BJ (cell line): ENCODE measurements around the gene MDK. TPM values are rescaled to one million over a fixed set of nuclear protein-coding genes. Genes with fewer than 3 reads are reported as not detected.

Experiments
- CTCF ChIA-PET: fragments of 350-600 bp; formaldehyde crosslinking; extraction: SDS; loops from one replicate; lab custom pipeline; 2021; ENCODE audit warnings: antibody characterized with exemption, inconsistent platforms; lab: Yijun Ruan, JAX
- POLR2A ChIA-PET: fragments of 300-600 bp; sonication (Branson Sonifier 250); formaldehyde crosslinking; extraction: SDS; loops from one replicate; lab custom pipeline; 2021; ENCODE audit warnings: antibody characterized with exemption; lab: Charles Lee
- DNase-seq: peaks from one replicate; pipeline ENCODE4 v3.0.0-alpha.2; 2011; ENCODE audit warnings: low read depth
- H3K27me3 ChIP-seq: 2 replicates; pipeline ENCODE4 v1.6.0; 2011; ENCODE audit warnings: low read length; ENCODE audit not compliant: control insufficient read depth, insufficient read depth
- H3K36me3 ChIP-seq: 2 replicates; pipeline ENCODE4 v1.5.1; 2011; ENCODE audit warnings: low read length; ENCODE audit not compliant: control insufficient read depth, insufficient read depth
- H3K4me3 ChIP-seq: 2 replicates; pipeline ENCODE4 v1.5.1; 2011; ENCODE audit warnings: low read depth, mild to moderate bottlenecking, control low read depth, low read length
- polyA plus RNA-seq: library from polyadenylated mRNA; depleted of rRNA; stranded (reverse); fragments of >200 nt; gene quantifications from 2 replicates; pipeline ENCODE4 v1.2.3, GENCODE V29; 2011
- TF ChIP-seq, protein P1 (sequence below): IDR thresholded peaks from 2 replicates; pipeline ENCODE4 v1.5.1; 2011; ENCODE audit warnings: low read depth, mild to moderate bottlenecking, control low read depth, inconsistent platforms, low read length, moderate library complexity; ENCODE audit not compliant: insufficient read depth

The MDK gene
- polyA plus RNA-seq, 1 experiment, result 91.9 TPM

DNA sequence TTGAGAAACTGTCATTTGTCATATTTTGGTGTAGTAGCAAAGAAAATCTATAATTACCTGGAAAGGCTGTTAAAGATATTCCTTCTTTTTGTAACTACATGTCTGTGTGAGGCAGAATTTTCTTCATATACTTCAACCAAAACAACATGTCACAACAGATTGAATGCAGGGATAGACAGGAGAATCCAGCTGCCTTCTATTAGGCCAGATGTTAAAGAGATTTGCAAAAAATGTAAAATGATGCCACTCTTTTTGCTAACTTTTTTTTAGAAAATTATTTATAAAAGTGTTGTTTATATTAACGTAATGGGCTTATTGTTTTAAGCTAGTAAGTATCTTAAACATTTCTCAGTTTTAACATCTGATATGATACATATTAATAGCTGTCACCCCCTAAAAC lies 21.5 kb upstream of the MDK start:
- ChIA-PET POLR2A (interaction anchor here (0.6 kb wide), 2 partner anchors 66 to 118 kb away, joined by 3 to 4 read pairs; no protein-coding TSS in a partner anchor), CTCF (interaction anchor here (0.6 to 11.2 kb wide), 6 partner anchors 8 to 488 kb away, joined by 3 to 162 read pairs (median 6); partner anchors contain the start of genes ATG13, DGKZ and HARBI1)
- Histone ChIP-seq H3K27me3 (no peaks in the 10 kb centered on the region), H3K4me3 (no peak overlapping the region), H3K36me3 (no peaks in the 10 kb centered on the region; the same call in 1 of the 2 replicates)
- TF ChIP-seq, protein P1, sequence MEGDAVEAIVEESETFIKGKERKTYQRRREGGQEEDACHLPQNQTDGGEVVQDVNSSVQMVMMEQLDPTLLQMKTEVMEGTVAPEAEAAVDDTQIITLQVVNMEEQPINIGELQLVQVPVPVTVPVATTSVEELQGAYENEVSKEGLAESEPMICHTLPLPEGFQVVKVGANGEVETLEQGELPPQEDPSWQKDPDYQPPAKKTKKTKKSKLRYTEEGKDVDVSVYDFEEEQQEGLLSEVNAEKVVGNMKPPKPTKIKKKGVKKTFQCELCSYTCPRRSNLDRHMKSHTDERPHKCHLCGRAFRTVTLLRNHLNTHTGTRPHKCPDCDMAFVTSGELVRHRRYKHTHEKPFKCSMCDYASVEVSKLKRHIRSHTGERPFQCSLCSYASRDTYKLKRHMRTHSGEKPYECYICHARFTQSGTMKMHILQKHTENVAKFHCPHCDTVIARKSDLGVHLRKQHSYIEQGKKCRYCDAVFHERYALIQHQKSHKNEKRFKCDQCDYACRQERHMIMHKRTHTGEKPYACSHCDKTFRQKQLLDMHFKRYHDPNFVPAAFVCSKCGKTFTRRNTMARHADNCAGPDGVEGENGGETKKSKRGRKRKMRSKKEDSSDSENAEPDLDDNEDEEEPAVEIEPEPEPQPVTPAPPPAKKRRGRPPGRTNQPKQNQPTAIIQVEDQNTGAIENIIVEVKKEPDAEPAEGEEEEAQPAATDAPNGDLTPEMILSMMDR, result no peak
- no peak for DNase-seq

DNA sequence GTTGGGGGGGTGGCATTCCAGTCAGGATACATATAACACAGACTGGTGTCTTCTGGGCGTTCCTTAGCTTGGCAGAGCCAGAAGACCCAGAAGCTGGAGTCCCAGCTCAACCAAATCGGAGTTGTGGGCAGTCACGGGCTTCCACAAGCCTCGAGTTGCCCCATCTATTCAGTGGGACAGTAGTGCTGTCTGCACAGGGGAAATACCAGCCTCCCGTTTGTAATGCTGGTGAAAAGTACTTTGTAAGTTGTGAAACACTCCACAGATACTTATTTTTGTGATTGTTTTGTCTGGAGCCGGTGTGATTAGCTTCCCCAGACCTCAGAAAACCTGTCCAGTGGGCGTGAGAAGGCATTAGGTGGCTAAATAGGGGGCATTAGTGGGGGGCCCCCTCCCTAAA lies 20.6 kb upstream of the MDK start:
- POLR2A ChIA-PET, result interaction anchor here (0.6 kb wide), 1 partner anchor 118 kb away, joined by 3 read pairs; no protein-coding TSS in a partner anchor
- no peak for DNase-seq
- CTCF ChIA-PET, result interaction anchor here (0.7 to 11.2 kb wide), 7 partner anchors 9 to 122 kb away, joined by 3 to 162 read pairs (median 4); partner anchors contain the start of genes CHRM4 and DGKZ
- H3K4me3 ChIP-seq, result no peak overlapping the region
- no peaks in the 10 kb centered on the region for H3K27me3 ChIP-seq
- H3K36me3 ChIP-seq, result no peaks in the 10 kb centered on the region; the same call in 1 of the 2 replicates
- TF ChIP-seq, protein P1, result no peak

DNA sequence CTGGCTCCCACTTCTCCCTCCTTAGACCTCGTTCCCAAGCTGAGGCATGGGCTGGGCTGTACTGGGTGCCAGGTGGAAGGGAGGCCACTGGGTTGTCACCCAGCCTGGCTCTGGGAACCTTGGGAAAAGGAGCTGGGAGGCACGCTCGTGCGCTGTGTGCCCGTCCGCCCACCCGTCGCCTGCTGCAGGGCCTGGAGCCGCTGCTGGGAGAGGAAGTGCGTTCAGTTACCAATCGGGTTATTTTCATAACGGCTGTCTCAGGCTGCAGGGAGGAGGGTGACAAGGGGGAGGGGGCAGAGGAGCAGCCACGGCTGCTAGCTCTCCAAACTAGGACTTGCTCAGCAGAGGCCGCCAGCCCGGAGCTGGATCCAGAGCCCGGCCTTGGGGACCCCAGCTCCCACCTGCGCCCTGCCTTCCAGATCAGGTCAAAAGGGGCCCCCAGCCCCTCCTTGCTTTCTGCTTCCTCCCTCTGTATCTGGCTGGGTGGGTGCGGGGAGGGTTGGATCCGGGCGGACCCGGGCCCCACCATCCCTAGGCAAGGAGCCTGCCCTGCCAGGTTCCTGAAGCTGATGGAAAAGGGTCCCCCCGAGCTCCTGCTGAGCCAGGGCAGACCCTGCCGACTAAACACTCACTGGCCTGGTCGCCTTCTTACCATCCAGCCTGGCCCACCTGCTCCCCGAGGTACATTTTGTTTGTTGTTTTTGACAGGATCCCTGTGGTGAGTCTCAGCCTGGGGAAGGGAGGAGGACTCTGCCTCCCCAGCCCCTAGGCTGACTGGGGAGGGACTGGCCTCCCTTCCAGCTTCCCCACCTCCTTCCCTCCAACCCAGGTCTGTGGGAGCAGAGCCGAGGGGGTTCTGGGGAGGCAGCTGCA lies 19.9 kb upstream of the MDK start:
- no peak for DNase-seq
- CTCF ChIA-PET, result interaction anchor here (0.7 to 11.2 kb wide), 5 partner anchors 9 to 122 kb away, joined by 3 to 162 read pairs (median 3); partner anchors contain the start of genes CHRM4 and DGKZ
- no peak overlapping the region for H3K4me3 ChIP-seq
- TF ChIP-seq, protein P1, result no peak
- no peaks in the 10 kb centered on the region; the same call in 1 of the 2 replicates for H3K36me3 ChIP-seq
- H3K27me3 ChIP-seq, result no peaks in the 10 kb centered on the region
- POLR2A ChIA-PET, result interaction anchor here (0.6 kb wide), 1 partner anchor 117 kb away, joined by 3 read pairs; no protein-coding TSS in a partner anchor

DNA sequence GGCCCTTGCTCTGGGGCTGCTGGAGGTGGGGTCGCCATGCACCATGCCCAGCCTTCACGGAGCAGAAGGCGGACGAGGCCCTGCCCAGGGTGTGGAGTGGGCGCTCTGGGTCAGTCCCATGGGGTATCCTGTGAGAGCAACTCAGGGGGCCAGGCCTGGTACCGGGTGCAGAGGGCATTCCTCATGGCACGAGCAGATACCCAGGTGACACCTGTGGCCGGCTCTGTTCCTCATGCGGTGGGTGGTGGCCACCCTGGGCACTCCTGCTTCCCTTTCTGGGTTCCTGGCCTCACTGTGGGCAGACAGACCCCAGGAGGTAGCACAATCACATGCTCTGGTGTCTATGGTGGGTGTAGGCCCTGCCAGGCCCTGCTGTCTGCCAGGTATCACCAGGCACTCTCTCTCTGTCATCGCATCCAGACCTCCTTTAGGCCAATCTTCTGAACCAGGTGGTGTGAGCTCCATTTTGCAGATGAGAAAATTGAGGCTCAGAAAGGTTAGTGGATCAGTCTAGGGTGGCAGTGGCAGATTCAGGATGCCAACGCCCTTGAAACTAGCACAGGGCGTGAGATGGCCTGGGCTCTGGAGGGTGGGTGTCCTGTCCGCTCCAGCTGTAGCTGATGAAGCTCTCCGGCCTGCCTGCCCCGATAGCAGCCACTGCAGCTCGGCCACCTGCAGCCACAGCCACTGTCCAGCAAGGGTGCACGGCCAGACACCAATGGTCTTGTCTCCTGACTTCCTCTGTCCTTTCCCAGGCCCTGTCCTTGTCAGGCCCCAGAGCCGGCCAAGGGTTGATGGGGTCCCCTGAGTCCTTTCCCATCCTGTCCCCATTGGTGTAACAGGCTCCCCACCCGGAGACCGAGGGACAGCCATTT lies 19.1 kb upstream of the MDK start:
- H3K4me3 ChIP-seq, result no peak overlapping the region
- DNase-seq, result no peak
- CTCF ChIA-PET, result interaction anchor here (1.4 to 11.2 kb wide), 2 partner anchors 10 to 123 kb away, joined by 5 to 162 read pairs; partner anchors contain the start of gene DGKZ
- no peaks in the 10 kb centered on the region; the same call in 1 of the 2 replicates for H3K36me3 ChIP-seq
- POLR2A ChIA-PET, result no interaction called here
- TF ChIP-seq, protein P1, result no peak
- H3K27me3 ChIP-seq, result no peaks in the 10 kb centered on the region
